ENCODE data around the gene MAPK10. TPM values are rescaled to one million over a fixed set of nuclear protein-coding genes. Genes with fewer than 3 reads are reported as not detected.

The MAPK10 gene
- total RNA-seq, 2 experiments from 2014 or later, result 32.0 TPM; not detected in 1

DNA sequence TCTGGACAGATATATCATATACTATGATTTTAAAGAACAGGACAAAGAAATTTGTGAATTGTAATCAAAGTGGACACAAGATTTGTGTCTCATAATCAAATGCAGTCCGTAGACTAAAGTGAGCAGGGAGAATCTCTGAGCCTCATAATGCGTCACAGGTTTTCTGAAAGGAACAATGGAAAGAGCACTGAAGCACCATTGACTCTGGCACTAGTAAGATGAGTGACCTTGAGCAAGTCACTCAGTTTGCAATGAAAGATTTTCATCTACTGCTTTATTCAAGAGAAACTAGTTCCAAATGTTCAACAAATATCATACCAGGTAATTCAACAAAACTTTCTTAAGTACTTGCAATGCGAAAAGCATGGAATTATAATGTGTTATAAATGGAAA, 315.3 kb downstream of the MAPK10 start:
- H3K9me2 ChIP-seq (ENCODE audit: insufficient read depth, low read length), result no peaks in the 10 kb centered on the region
- H3K79me2 ChIP-seq (ENCODE audit: insufficient read depth, low read depth, low read length), result no peaks in the 10 kb centered on the region
- H3K4me1 ChIP-seq (ENCODE audit: insufficient read depth, low read length, poor library complexity, severe bottlenecking), result no peaks in the 10 kb centered on the region
- H3K4me3 ChIP-seq (ENCODE audit: low read depth, low read length, poor library complexity, severe bottlenecking), result no peak overlapping the region
- no peak for DNase-seq (ENCODE audit: low spot score)
- no peaks in the 10 kb centered on the region for H3K36me3 ChIP-seq (ENCODE audit: insufficient read depth, low read length)
- ChIA-PET POLR2A (interaction anchor here (1.1 kb wide), 1 partner anchor 9 kb away, joined by 4 read pairs; no protein-coding TSS in a partner anchor), CTCF (ENCODE audit: unreplicated experiment) (no interaction called here)
- H3K9me3 ChIP-seq (ENCODE audit: low read length), result no peaks in the 10 kb centered on the region
- H2AFZ ChIP-seq (ENCODE audit: low read length), result no peak overlapping the region
- H3K27ac ChIP-seq (ENCODE audit: low read depth, low read length, poor library complexity, severe bottlenecking), result no peak overlapping the region
- BruUV-seq (replicated peaks), result no TSS peak
- H3K4me2 ChIP-seq (ENCODE audit: low read length), result no peak overlapping the region
- no peaks in the 10 kb centered on the region for H4K20me1 ChIP-seq (ENCODE audit: insufficient read depth, low read length)
- intact Hi-C loops (cut with micrococcal nuclease; ENCODE audit: unreplicated experiment), result loop anchor here (5.0 to 10.0 kb wide), 3 partner anchors 247 to 900 kb away; no protein-coding TSS in a partner anchor
- TF ChIP-seq CTCF (conservative IDR thresholded peaks at IDR 0.05; ENCODE audit: low read length), result no peak
- TF ChIP-seq EZH2phosphoT487 (IDR thresholded peaks at IDR 0.05; ENCODE audit: borderline replicate concordance, low read depth, low read length), result no peak

GRCh38 chr4:86043755-86044592, 315.9 kb downstream of the MAPK10 start:
- ChIA-PET POLR2A (no interaction called here), CTCF (ENCODE audit: unreplicated experiment) (no interaction called here)
- BruUV-seq (replicated peaks), result no TSS peak
- no peak overlapping the region for H3K4me2 ChIP-seq (ENCODE audit: low read length)
- H3K4me1 ChIP-seq (ENCODE audit: insufficient read depth, low read length, poor library complexity, severe bottlenecking), result no peaks in the 10 kb centered on the region
- H3K4me3 ChIP-seq (ENCODE audit: low read depth, low read length, poor library complexity, severe bottlenecking), result no peak overlapping the region
- intact Hi-C loops (cut with micrococcal nuclease; ENCODE audit: unreplicated experiment), result loop anchor here (5.0 to 10.0 kb wide), 3 partner anchors 247 to 899 kb away; no protein-coding TSS in a partner anchor
- peak; percentile 57 for DNase-seq (ENCODE audit: low spot score)
- no peak overlapping the region for H3K27ac ChIP-seq (ENCODE audit: low read depth, low read length, poor library complexity, severe bottlenecking)
- H2AFZ ChIP-seq (ENCODE audit: low read length), result no peak overlapping the region
- no peaks in the 10 kb centered on the region for H3K36me3 ChIP-seq (ENCODE audit: insufficient read depth, low read length)
- H4K20me1 ChIP-seq (ENCODE audit: insufficient read depth, low read length), result no peaks in the 10 kb centered on the region
- no peaks in the 10 kb centered on the region for H3K79me2 ChIP-seq (ENCODE audit: insufficient read depth, low read depth, low read length)
- H3K9me2 ChIP-seq (ENCODE audit: insufficient read depth, low read length), result no peaks in the 10 kb centered on the region
- H3K9me3 ChIP-seq (ENCODE audit: low read length), result no peaks in the 10 kb centered on the region
- TF ChIP-seq EZH2phosphoT487 (IDR thresholded peaks at IDR 0.05; ENCODE audit: borderline replicate concordance, low read depth, low read length) (no peak), CTCF (conservative IDR thresholded peaks at IDR 0.05; ENCODE audit: low read length) (peak; percentile 89)

DNA sequence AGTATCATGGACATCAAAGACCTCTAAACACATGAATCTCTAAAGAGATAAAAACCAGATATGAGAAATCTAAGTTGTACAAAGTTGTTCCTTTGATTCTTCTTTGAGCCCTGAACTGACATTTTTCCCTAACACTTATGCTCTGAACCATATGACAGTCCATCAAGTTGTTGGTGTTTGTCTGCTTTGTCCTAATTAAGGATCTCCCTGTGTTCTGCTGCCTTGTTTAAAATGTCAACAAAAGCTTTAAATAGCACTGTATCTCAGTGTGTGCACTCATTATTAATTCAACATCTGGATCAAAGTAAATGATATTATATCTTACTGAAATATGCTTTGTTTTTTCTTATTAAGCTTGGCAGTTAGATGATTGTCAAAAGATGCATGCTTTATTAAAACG, 321.8 kb downstream of the MAPK10 start:
- no peaks in the 10 kb centered on the region for H3K9me2 ChIP-seq (ENCODE audit: insufficient read depth, low read length)
- no peak overlapping the region for H2AFZ ChIP-seq (ENCODE audit: low read length)
- H3K9me3 ChIP-seq (ENCODE audit: low read length), result no peaks in the 10 kb centered on the region
- DNase-seq (ENCODE audit: low spot score), result no peak
- H4K20me1 ChIP-seq (ENCODE audit: insufficient read depth, low read length), result no peaks in the 10 kb centered on the region
- ChIA-PET CTCF (ENCODE audit: unreplicated experiment) (no interaction called here), POLR2A (no interaction called here)
- H3K27ac ChIP-seq (ENCODE audit: low read depth, low read length, poor library complexity, severe bottlenecking), result no peak overlapping the region
- BruUV-seq (replicated peaks), result no TSS peak
- H3K4me1 ChIP-seq (ENCODE audit: insufficient read depth, low read length, poor library complexity, severe bottlenecking), result no peaks in the 10 kb centered on the region
- TF ChIP-seq EZH2phosphoT487 (IDR thresholded peaks at IDR 0.05; ENCODE audit: borderline replicate concordance, low read depth, low read length), result no peak
- TF ChIP-seq CTCF (conservative IDR thresholded peaks at IDR 0.05; ENCODE audit: low read length), result no peak
- no peak overlapping the region for H3K4me3 ChIP-seq (ENCODE audit: low read depth, low read length, poor library complexity, severe bottlenecking)
- intact Hi-C loops (cut with micrococcal nuclease; ENCODE audit: unreplicated experiment), result no loop called here
- no peaks in the 10 kb centered on the region for H3K79me2 ChIP-seq (ENCODE audit: insufficient read depth, low read depth, low read length)
- no peak overlapping the region for H3K4me2 ChIP-seq (ENCODE audit: low read length)
- no peaks in the 10 kb centered on the region for H3K36me3 ChIP-seq (ENCODE audit: insufficient read depth, low read length)
